Stimulated activated naive CD4-positive, alpha-beta T cell (primary cell): ENCODE results near the gene TRAF3.

Experiments used
- DNase-seq, 6 experiments: peaks; one replicate each; lab custom pipeline; 2025; lab: John Stamatoyannopoulos, UW

TRAF3 gene

DNA sequence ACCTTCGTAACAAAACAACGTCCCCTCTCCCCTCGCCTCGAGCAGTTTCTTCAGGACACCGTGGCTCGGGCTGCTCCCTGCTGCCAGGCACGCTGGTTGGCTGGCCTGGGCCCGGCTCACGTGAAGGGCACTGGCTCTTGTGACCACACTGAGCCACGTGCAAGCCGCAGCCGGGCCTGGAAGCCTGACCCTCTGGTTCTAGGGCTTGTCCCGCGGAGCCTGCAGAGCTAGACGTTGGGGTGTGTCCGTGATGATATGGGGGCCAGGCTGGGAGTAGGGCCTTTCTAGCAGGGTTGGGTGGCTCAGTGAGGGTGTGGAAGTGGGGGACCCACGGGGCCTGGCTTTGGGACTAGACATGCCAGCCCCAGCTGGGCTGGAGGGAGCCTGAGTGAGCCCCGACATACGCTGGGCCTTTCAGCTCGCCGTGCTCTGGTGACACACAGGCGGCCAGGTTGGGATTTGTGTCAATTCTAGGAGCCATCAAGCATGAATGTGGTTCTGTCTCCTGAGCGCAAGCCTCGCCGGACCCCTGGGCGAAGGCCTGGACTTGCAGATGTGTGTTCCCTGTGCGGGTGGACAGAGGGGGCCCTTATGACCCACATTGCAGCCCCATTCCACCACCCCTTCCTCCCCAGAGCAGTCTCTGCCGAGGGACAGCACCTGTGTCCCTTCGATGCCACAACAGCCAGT lies 131.7 kb downstream of the TRAF3 start:
- DNase-seq: no peak

DNA sequence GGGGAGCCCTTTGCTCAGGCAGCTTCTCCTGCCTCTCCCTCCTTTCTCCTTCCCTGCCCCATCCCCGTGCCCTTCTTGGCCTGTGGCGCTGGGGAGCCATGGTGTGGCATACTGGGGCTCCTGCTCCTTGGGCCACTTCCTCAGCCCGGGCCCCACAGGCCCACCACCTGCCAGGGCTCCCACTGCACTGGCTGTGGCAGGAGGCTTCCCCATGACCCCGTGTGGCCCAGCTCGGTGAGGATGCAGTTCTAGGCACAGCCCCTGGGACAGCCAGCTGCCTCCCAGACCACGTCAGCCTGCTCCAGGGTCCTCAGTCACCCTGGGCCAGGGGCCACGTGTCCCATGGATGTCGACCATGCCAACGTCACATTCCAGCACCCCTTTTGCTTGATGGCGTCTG lies 132.2 kb downstream of the TRAF3 start:
- DNase-seq: no peak

GRCh38 chr14:102909911-102910310 lies 132.7 kb downstream of the TRAF3 start:
- no peak for DNase-seq

GRCh38 chr14:102910442-102910841 lies 133.2 kb downstream of the TRAF3 start:
- no peak for DNase-seq

GRCh38 chr14:102911541-102911951 lies 134.3 kb downstream of the TRAF3 start:
- no peak for DNase-seq

GRCh38 chr14:102911991-102912761 lies 134.9 kb downstream of the TRAF3 start:
- DNase-seq: no peak

DNA sequence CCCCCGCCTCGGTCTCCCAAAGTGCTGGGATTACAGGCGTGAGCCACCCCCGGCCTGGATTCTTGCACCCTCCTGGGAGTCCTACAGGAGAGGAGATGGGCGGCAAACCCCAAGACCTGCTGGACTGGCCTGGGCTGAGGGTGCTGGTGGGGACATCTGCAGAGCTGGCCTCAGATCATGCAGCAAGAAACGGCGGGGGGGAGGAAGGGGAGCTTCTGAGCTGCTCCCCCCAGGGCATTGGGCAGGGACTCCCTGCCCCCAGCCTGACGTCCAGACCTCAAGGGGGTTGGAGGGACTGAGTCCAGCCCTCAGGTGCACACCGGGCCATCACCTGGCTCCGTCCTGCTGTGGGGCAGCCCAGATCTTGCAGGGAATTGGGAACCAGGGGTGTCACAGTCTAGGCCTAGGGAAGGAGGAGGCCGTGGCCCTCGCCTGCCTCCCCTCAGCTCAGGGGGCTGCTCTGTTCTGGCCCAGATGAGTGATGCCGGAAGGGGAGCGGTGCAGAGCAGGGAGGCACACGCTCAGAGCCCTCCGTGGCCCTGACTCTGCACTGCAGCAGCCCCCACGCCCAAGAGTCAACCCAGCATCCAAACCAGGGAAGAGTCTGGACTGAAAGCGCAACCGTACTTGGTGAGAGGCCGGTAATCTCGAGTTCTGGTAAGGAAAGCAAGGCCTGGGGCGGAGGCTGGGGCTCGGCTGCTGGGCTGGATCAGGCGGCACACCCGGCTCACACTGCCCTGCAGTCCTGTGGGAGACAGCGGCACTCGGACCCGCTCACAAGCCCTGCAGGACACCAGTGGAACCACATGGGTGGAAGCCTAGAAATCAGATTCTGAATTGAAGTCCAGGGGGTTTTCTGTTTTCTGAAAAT lies 136.3 kb downstream of the TRAF3 start:
- no peak for DNase-seq

DNA sequence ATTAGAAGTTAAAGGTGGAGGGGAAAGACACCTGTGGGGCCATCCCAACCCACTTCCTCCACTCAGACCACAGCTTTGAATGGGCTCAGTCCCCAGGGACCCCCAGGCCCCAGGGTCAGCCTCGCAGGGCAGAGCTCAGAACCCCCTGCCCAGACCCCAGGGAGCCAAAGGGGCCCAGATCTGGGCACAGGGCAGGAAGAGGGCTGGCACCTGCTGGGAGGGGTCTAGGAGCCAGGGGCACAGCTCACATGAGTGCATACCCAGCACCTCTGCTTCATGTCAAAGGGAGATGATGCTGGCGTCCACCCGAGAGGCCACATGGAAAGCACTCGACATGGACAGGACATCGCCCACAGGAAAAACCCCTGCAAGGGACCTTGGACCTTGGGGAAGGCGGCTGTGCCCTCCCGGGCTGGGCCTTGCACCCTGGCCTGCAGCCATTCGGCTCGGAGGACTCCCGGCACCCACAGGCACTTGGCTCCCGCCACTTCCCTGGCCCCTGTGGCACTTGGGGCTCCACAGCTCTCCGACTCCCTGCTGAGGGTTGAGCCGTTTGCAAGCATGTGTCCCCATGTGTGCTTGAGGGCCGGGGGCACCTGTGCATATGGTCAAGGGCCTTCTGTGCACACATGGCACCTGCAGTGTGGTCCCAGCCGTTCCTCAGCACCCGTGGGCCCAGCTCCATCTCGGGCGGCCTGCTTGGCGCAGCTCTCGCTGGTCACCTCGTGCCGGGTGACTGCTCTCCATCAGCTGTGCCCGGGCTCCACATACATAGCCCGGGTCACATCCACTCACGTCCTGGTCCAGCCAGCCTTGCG lies 137.4 kb downstream of the TRAF3 start:
- DNase-seq: no peak

- no peak for DNase-seq
Observed at GRCh38 chr14:102915292-102916110, 138.3 kb downstream of the TRAF3 start.

DNA sequence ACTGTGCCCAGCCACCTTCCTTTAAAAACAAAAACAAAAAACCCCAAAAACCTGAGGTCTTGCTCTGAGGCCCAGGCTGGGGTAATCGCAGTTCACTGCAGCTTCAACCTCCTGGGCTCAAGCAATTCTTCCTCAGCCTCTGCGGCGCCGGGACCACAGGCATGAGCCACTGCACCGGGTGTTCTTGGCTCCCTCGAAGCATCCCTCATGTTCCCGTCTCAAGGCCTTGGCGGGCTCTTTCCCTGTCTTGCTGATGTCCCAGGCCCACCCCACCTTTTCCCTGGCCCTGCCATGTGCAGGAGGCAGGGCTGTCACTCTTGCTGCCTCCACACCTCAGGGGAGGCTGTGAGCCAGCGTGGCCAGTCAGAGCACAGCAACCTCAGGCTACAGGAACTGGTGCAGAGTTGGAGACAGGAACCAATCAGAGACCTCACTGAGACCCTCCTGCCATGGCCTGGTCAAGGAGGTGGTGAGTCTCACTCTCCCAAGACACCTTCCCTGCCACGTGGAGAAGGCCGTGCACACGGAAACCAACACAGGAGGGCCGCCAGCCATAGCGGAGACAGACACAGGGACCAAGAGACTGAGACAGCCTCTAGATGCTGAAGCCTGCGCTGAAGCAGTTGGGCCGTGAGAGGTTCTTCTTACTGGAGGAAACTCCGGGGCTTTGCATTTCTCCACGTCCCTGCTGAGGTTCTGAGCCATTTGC lies 139.3 kb downstream of the TRAF3 start:
- DNase-seq: no peak

DNA sequence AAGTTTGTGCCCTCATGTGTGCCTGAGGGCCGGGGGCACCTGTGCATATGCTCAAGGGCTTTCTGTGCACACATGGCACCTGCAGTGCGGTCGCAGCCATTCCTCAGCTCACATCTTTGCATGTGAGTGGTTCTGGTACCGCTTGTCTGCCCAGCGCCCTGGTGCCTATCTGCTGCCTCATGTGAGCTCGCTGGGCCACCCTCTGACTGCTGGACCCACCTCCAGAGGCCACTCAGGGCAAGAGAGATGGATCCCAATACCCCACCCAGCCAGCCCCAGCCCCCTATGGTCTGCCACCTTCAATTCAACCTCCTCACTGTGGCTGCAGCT lies 139.8 kb downstream of the TRAF3 start:
- no peak for DNase-seq

GRCh38 chr14:102917469-102918211 lies 140.4 kb downstream of the TRAF3 start:
- DNase-seq: peak; percentile 10 to 47 (median 38)

DNA sequence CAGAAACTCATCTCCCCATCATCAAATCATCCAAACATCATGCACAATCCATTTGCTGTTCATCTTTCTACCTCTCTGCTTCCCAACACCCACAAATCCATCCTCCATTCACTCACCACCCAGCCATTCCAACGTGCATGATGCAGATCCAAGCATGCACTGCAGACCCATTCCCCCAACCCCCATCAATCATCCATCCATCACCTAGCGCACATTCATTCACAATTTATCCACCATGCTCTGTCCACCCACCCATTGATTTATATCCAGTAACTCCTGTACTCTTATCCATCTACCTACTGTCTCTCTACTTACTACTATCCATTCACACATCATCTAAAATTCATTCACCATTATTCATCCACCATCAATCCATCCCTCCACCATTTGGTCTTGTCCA lies 141.2 kb downstream of the TRAF3 start:
- no peak for DNase-seq

- no peak for DNase-seq
Observed at GRCh38 chr14:102920273-102920997, 143.2 kb downstream of the TRAF3 start.

DNA sequence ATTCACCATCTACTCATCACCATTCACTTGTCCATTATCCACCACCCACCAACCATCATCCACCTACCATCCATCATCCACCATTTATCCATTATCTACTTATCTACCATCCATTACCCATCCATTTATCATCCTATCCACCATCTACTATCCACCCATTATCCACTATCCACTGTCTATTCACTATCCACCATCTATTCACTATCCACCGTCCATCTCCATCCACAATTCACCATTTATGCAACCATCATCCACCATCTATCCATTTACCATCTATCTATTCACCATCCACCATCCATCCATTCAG lies 143.7 kb downstream of the TRAF3 start:
- DNase-seq: no peak

- no peak for DNase-seq
Observed at GRCh38 chr14:102922490-102923200, 145.4 kb downstream of the TRAF3 start, which contains the start of gene AMN. TSS of gene AMN (plus strand) at chr14:102922663. CDS start at chr14:102922689, 26 bp downstream.

DNA sequence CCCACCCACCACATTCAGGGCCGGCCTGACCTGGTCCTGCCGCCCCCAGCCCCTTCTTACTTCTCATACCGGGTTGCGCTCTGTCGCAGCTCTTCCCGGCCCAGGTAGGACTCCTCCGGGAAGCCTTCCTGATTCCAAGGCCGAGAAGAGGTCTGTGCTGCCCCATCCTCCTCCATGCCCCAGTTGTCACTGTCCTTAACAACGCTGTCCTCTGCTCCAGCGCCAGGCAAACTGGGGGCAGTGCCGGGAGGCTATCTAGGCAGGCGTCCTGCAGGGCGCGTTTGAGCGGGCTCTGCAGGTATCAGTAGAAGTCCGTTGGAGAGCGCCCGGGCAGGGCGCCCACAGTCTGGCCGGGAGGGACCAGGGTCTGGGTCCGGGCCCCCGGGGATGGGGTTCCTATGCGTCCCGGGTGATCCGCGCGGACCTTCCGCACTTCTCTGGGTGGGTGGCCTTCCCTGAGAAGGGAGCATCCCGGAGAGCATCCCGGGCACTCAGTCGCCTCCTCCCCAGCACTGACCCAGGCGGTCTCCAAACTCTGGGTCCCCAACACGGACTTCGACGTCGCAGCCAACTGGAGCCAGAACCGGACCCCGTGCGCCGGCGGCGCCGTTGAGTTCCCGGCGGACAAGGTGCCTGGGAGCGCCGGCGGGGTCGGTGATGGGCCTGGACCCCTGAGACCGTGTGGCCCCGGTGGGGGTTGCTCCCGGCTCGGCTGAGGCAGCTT lies 146.1 kb downstream of the TRAF3 start:
- DNase-seq: no peak
